HepG2 (cell line): ENCODE results near the gene CDK17. TPM values are rescaled to one million over a fixed set of nuclear protein-coding genes. Genes with fewer than 3 reads are reported as not detected.

Experiments used
- ATAC-seq: fragments of 200-7000 bp; cut with Tn5 transposase; 3 replicates; pipeline ENCODE4 v1.9.1; 2020; ENCODE audit warnings: mild to moderate bottlenecking, moderate library complexity
- BruUV-seq: library from RNA; stranded (reverse); fragments of 400-500 nt; replicated peaks from 2 replicates; lab custom pipeline; 2021; lab: Mats Ljungman, UMichigan
- CTCF ChIA-PET: fragments of 300-600 bp; formaldehyde crosslinking; extraction: SDS; loops from one replicate; lab custom pipeline; 2021; ENCODE audit warnings: low total read pairs, inconsistent platforms, low intra/inter-chr PET ratio; lab: Yijun Ruan, JAX
- POLR2A ChIA-PET: fragments of 350-600 bp; sonication (Branson Sonifier 250); formaldehyde crosslinking; loops from one replicate; lab custom pipeline; 2020; ENCODE audit warnings: antibody characterized with exemption, inconsistent platforms; lab: Yijun Ruan, JAX
- DNase-seq: peaks from one replicate; pipeline ENCODE4 v3.0.0-alpha.2; 2015; ENCODE audit warnings: low spot score
- FAIRE-seq: peaks from 3 replicates; lab custom pipeline; 2011; peaks lifted over from hg19 to GRCh38; lab: Jason Lieb, UNC
- H2AFZ ChIP-seq: one replicate; pipeline ENCODE4 v1.6.1; 2011; ENCODE audit warnings: low read length, inconsistent platforms
- H3K27ac ChIP-seq: fragments of 300-600 bp; 3 replicates; pipeline ENCODE4 v1.8.0; 2011; ENCODE audit warnings: mixed run types, mild to moderate bottlenecking, mixed read lengths, low read length, inconsistent platforms; ENCODE audit not compliant: insufficient read depth; ENCODE audit errors: extremely low read length
- H3K27me3 ChIP-seq, 2 experiments: fragments of 200-600 bp in 1 of 2; 2 replicates in 1 of 2; 3 replicates in 1 of 2; pipeline versions ENCODE4 v1.6.0 to v1.8.0; 2011; ENCODE audit warnings: low read length in 2 of 2, mild to moderate bottlenecking in 2 of 2, moderate library complexity in 2 of 2, inconsistent platforms in 1 of 2; ENCODE audit not compliant: insufficient read depth in 2 of 2, control insufficient read depth in 1 of 2
- H3K36me3 ChIP-seq, 2 experiments: fragments of 200-600 bp in 1 of 2; replicated peaks in 1 of 2; 2 replicates in 1 of 2; 3 replicates in 1 of 2; pipeline versions ENCODE4 v1.5.1 to v1.8.0; 2011; ENCODE audit warnings: low read length in 2 of 2, inconsistent platforms in 1 of 2; ENCODE audit not compliant: insufficient read depth in 2 of 2, control insufficient read depth in 1 of 2
- H3K4me1 ChIP-seq: 2 replicates; pipeline ENCODE4 v1.5.1; 2012; ENCODE audit warnings: low read length, inconsistent platforms; ENCODE audit not compliant: insufficient read depth
- H3K4me2 ChIP-seq: 2 replicates; pipeline ENCODE4 v1.6.0; 2011; ENCODE audit warnings: low read depth, low read length, inconsistent platforms
- H3K4me3 ChIP-seq, 3 experiments: fragments of 200-600 bp in 1 of 3; sonication (generic), shearing (Covaris generic) in 1 of 3; replicated peaks in 1 of 3; 2 replicates each; pipeline ENCODE4 v1.5.1; 2011 to 2016; ENCODE audit warnings: low read length in 3 of 3, inconsistent platforms in 2 of 3, low read depth in 2 of 3, mild to moderate bottlenecking in 2 of 3, control low read depth in 1 of 3, mixed read lengths in 1 of 3; ENCODE audit not compliant: insufficient read depth in 1 of 3
- H3K79me2 ChIP-seq: one replicate; pipeline ENCODE4 v1.6.1; 2011; ENCODE audit warnings: low read length, inconsistent platforms; ENCODE audit not compliant: insufficient read depth
- H3K9ac ChIP-seq: 2 replicates; pipeline ENCODE4 v1.6.0; 2011; ENCODE audit warnings: mild to moderate bottlenecking, low read depth, low read length, inconsistent platforms; ENCODE audit not compliant: insufficient read depth
- H3K9me3 ChIP-seq: 2 replicates; pipeline ENCODE4 v1.5.1; 2012; ENCODE audit warnings: mild to moderate bottlenecking, low read length
- H4K20me1 ChIP-seq: 2 replicates; pipeline ENCODE4 v1.6.0; 2011; ENCODE audit warnings: inconsistent platforms, mild to moderate bottlenecking, low read length, moderate library complexity; ENCODE audit not compliant: insufficient read depth
- CEBPG ChIP-seq: IDR thresholded peaks from 2 replicates; pipeline ENCODE4 v1.6.1; 2016
- DMAP1 ChIP-seq: IDR thresholded peaks from 2 replicates; pipeline ENCODE4 v1.6.1; 2016
- ELF1 ChIP-seq: sonication (generic); formaldehyde crosslinking; IDR thresholded peaks from 2 replicates; pipeline ENCODE4 v1.4.0; 2020; ENCODE audit warnings: missing genetic modification reagents
- ELF3 ChIP-seq: IDR thresholded peaks from 2 replicates; pipeline ENCODE4 v1.6.1; 2016; ENCODE audit warnings: missing genetic modification reagents, missing compliant biosample characterization
- ETV5 ChIP-seq: IDR thresholded peaks from 2 replicates; pipeline ENCODE4 v1.6.1; 2018; ENCODE audit warnings: missing biosample characterization, missing genetic modification reagents, inconsistent platforms, borderline replicate concordance
- GABPA ChIP-seq, 2 experiments: IDR thresholded peaks; 2 replicates each; pipeline ENCODE4 v1.6.1; 2011 to 2016; ENCODE audit warnings: low read depth in 2 of 2, low read length in 1 of 2, missing biosample characterization in 1 of 2, missing genetic modification characterization in 1 of 2
- GABPB1 ChIP-seq: IDR thresholded peaks from 2 replicates; pipeline ENCODE4 v1.6.1; 2016; ENCODE audit warnings: mild to moderate bottlenecking, missing genetic modification reagents, moderate library complexity, missing compliant biosample characterization
- HBP1 ChIP-seq: IDR thresholded peaks from 2 replicates; pipeline ENCODE4 v1.6.1; 2016; ENCODE audit warnings: low read depth, control low read depth
- KDM6A ChIP-seq: IDR thresholded peaks from 2 replicates; pipeline ENCODE4 v1.6.1; 2016; ENCODE audit warnings: low read depth
- NFYC ChIP-seq: IDR thresholded peaks from 2 replicates; pipeline ENCODE4 v1.6.1; 2016; ENCODE audit warnings: missing genetic modification reagents, missing compliant biosample characterization
- PAWR ChIP-seq: sonication (generic); formaldehyde crosslinking; IDR thresholded peaks from 2 replicates; pipeline ENCODE4 v1.4.0; 2020; ENCODE audit warnings: missing genetic modification reagents, mild to moderate bottlenecking, borderline replicate concordance
- PAX8 ChIP-seq: sonication (generic); formaldehyde crosslinking; IDR thresholded peaks from 2 replicates; pipeline ENCODE4 v1.8.0; 2022; ENCODE audit warnings: mild to moderate bottlenecking, missing genetic modification reagents, borderline replicate concordance
- RBM39 ChIP-seq: fragments of 200-400 bp; formaldehyde crosslinking; IDR thresholded peaks from one replicate; pipeline ENCODE4 v1.6.1; 2018; ENCODE audit warnings: antibody characterized with exemption, mild to moderate bottlenecking, low read depth, low read length; ENCODE audit not compliant: poor library complexity, severe bottlenecking
- SNAPC2 ChIP-seq: sonication (generic); formaldehyde crosslinking; IDR thresholded peaks from 2 replicates; pipeline ENCODE4 v1.8.1; 2022; ENCODE audit warnings: mild to moderate bottlenecking, missing genetic modification reagents
- SP140L ChIP-seq: sonication (generic); formaldehyde crosslinking; IDR thresholded peaks from 2 replicates; pipeline ENCODE4 v1.4.0; 2020; ENCODE audit warnings: missing genetic modification reagents, borderline replicate concordance
- SRSF4 ChIP-seq: fragments of 200-400 bp; formaldehyde crosslinking; IDR thresholded peaks from one replicate; pipeline ENCODE4 v1.6.1; 2018; ENCODE audit warnings: mild to moderate bottlenecking, low read depth, low read length, moderate library complexity; ENCODE audit not compliant: poor library complexity, severe bottlenecking
- ZNF496 ChIP-seq: sonication (generic); formaldehyde crosslinking; IDR thresholded peaks from 2 replicates; pipeline ENCODE4 v1.8.1; 2023; ENCODE audit warnings: mild to moderate bottlenecking, moderate library complexity, missing genetic modification reagents; ENCODE audit not compliant: insufficient replicate concordance
- ZNF709 ChIP-seq: sonication (generic); formaldehyde crosslinking; IDR thresholded peaks from 2 replicates; pipeline ENCODE4 v1.5.0; 2020; ENCODE audit warnings: mild to moderate bottlenecking, missing genetic modification reagents
- WGBS: methylation state at CpG from one replicate; pipeline ENCODE4 v1.1.6; 2017; ENCODE audit warnings: low lambda C conversion rate; 5-methylcytosine and 5-hydroxymethylcytosine counted together
- in situ Hi-C: cut with HindIII; loops from 2 replicates; pipeline ENCODE4 v1.10.0; 2017; ENCODE audit warnings: low pct_unique_long_range_greater_than_20kb; ENCODE audit not compliant: extremely low pct_ligation_motif_present
- intact Hi-C: fragments of 100-400 bp; cut with micrococcal nuclease; formaldehyde crosslinking; loops from one replicate; pipeline ENCODE4 v1.10.0; 2022; ENCODE audit not compliant: unreplicated experiment
- polyA plus RNA-seq, 8 experiments: library from polyadenylated mRNA; depleted of rRNA in 3 of 8; stranded (reverse) in 7 of 8; unstranded in 1 of 8; fragments of >200 nt; fragmentation: Illumina TruSeq in 4 of 8; extraction: Trizol in 4 of 8; gene quantifications; 2 replicates each; pipeline versions ENCODE4 v1.2.1 to v1.2.3, GENCODE V29; 2011 to 2016; ENCODE audit warnings: low read depth in 4 of 8, missing spikeins in 1 of 8, mixed read lengths in 1 of 8; ENCODE audit not compliant: insufficient read depth in 1 of 8
- total RNA-seq, 5 experiments: library from RNA; depleted of rRNA; stranded (reverse); fragments of >200 nt; fragmentation: Illumina TruSeq; extraction: Trizol; gene quantifications; 2 replicates each; pipeline ENCODE4 v1.2.3, GENCODE V29; 2016; ENCODE audit warnings: low read depth in 1 of 5
- TF ChIP-seq, protein P1 (sequence below): sonication (generic); formaldehyde crosslinking; IDR thresholded peaks from 2 replicates; pipeline ENCODE4 v1.5.1; 2020; ENCODE audit warnings: mild to moderate bottlenecking, missing genetic modification reagents

CDK17 gene
- total and polyA plus RNA-seq, 2 of the 13 experiments (the other 11 are each of a cell fraction or from before 2014, with no cell fraction given): 9.9 to 22.3 TPM

DNA sequence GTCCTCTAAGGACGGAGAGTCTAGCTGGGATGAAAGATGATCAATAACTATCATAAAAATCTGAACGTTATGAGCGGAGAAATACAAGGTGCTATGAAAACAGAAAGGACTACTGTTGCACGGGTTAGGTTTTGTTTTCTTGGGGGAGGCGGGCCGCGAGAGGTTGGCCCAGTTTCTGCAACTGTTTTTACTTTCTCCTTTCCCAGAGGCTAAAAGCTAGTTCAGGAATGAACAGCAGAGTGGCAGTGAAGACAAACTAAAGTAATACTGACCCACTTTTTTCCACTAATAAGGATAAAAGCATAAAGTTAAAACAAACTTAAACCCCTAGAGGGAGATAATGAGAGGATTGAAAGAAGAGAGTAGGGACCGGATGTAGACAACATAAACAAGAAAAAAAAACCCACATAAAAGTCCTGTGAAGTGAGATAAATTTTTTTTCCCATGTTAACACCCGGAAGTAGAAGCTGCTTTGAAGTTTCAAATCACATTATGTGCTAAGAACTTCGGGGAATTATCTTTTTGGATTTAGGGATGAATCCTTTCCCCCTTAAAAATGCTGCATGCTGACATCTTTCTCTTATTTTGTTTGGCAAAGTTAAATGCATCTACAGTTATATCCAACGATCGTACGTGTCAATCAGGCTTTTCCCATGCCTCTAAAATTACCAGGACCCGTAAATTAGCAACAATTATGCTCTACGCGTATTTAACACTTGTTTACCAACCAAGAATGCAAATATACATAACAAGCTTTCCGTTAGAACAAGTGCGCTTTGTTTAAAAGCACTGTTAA is 1.0 kb upstream of the CDK17 start:
- ATAC-seq (peak; percentile 10; the same call in 2 of the 3 replicates), DNase-seq (peak; percentile 45), FAIRE-seq (no peak)
- Histone ChIP-seq H3K4me3 (peak overlapping the region; percentile 53 to 83 (median 83)), H3K9ac (peak overlapping the region; percentile 61), H3K27me3 (peaks cover 0 to 3% of the 10 kb centered on the region in 2 experiments; a peak in 1 of 5 replicates), H3K4me1 (peaks cover 19% of the 10 kb centered on the region), H3K36me3 (no peaks in the 10 kb centered on the region), H3K4me2 (peak overlapping the region; percentile 99), H2AFZ (peak overlapping the region; percentile 93), H3K79me2 (peaks cover 30% of the 10 kb centered on the region), H3K27ac (peak overlapping the region; percentile 64), H3K9me3 (no peaks in the 10 kb centered on the region), H4K20me1 (peaks cover 22% of the 10 kb centered on the region)
- intact Hi-C loops (loop anchor here (2.0 to 5.0 kb wide), 2 partner anchors 174 to 339 kb away; no protein-coding TSS in a partner anchor), in situ Hi-C loops (no loop called here)
- 2% methylated on average over 18 of the region's 18 CpGs for WGBS
- CTCF ChIA-PET: no interaction called here
- POLR2A ChIA-PET: interaction anchor here (1.7 kb wide), 1 partner anchor 175 kb away, joined by 4 read pairs; no protein-coding TSS in a partner anchor
- BruUV-seq: TSS peak; percentile 62
- TF ChIP-seq DMAP1 (CRISPR knock-in tag) (0 out of 2 replicates have a peak, but pooled peaks have one; percentile 34), GABPB1 (peak; percentile 30; the same call in 1 of the 2 replicates), SP140L (CRISPR knock-in tag) (no peak), PAX8 (no peak), CEBPG (CRISPR knock-in tag) (no peak), ETV5 (peak; percentile 28; the same call in 1 of the 2 replicates), ZNF496 (CRISPR knock-in tag) (no peak), RBM39 (no peak), SRSF4 (no peak), HBP1 (CRISPR knock-in tag) (no peak), NFYC (CRISPR knock-in tag) (no peak), ELF1 (CRISPR knock-in tag) (peak; percentile 58), SNAPC2 (CRISPR knock-in tag) (no peak), ELF3 (CRISPR knock-in tag) (no peak), KDM6A (CRISPR knock-in tag) (no peak), ZNF709 (CRISPR knock-in tag) (no peak), PAWR (CRISPR knock-in tag) (no peak), GABPA (IDR thresholded peaks at IDR 0.05; ENCODE audit: low read depth, low read length) (no peak), GABPA (CRISPR knock-in tag; IDR thresholded peaks at IDR 0.05; ENCODE audit: low read depth) (peak; percentile 57; the same call in 1 of the 2 replicates)
- TF ChIP-seq, protein P1, sequence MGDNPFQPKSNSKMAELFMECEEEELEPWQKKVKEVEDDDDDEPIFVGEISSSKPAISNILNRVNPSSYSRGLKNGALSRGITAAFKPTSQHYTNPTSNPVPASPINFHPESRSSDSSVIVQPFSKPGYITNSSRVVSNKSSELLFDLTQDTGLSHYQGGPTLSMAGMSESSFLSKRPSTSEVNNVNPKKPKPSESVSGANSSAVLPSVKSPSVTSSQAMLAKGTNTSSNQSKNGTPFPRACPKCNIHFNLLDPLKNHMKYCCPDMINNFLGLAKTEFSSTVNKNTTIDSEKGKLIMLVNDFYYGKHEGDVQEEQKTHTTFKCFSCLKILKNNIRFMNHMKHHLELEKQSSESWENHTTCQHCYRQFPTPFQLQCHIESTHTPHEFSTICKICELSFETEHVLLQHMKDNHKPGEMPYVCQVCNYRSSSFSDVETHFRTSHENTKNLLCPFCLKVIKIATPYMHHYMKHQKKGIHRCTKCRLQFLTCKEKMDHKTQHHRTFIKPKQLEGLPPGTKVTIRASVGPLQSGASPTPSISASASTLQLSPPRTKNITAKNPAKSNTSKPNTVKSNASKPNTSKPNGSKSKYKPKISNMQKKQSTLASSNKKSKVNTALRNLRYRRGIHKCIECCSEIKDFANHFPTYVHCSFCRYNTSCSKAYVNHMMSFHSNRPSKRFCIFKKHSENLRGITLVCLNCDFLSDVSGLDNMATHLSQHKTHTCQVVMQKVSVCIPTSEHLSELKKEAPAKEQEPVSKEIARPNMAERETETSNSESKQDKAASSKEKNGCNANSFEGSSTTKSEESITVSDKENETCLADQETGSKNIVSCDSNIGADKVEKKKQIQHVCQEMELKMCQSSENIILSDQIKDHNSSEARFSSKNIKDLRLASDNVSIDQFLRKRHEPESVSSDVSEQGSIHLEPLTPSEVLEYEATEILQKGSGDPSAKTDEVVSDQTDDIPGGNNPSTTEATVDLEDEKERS (CRISPR knock-in tag): no peak
